GM19351 (cell line): ENCODE results near the gene KIF3A.
A peak's percentile ranks its signal among the peaks of the same experiment; 100 is the strongest.

Experiments
- ATAC-seq: cut with Tn5 transposase; IDR thresholded peaks from one replicate; pipeline ENCODE4 v1.9.1; 2021; ENCODE audit warnings: mild to moderate bottlenecking, moderate library complexity; ENCODE audit not compliant: unreplicated experiment

Gene KIF3A

DNA sequence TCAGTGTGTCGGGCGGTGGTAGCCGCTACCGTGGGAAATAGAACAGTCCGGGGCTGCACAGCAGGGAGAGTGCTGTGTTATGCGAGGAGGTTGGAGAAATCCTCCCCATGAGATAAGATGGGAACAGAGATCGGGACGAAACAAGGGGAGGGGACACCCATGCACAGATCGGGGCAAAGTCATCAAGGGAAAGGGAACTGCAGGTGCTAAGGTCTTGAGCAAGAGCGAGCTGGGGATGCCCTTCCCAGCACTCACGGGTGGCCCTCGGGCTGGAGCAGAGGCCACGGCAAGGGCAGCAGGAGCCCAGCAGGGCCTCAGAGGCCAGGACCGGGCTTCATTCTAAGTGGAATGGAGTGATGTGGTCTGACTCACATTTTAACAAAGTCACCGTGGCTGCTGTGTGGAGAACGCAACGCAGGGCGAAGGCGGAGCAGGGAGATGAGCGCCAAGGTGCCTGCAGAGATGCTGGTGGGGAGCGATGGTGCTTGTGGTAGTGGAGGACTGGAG is 71.7 kb downstream of the KIF3A start:
- ATAC-seq: no peak

- ATAC-seq: no peak
These were observed 72.6 kb downstream of the KIF3A start for GRCh38 chr5:132664696-132665209.

DNA sequence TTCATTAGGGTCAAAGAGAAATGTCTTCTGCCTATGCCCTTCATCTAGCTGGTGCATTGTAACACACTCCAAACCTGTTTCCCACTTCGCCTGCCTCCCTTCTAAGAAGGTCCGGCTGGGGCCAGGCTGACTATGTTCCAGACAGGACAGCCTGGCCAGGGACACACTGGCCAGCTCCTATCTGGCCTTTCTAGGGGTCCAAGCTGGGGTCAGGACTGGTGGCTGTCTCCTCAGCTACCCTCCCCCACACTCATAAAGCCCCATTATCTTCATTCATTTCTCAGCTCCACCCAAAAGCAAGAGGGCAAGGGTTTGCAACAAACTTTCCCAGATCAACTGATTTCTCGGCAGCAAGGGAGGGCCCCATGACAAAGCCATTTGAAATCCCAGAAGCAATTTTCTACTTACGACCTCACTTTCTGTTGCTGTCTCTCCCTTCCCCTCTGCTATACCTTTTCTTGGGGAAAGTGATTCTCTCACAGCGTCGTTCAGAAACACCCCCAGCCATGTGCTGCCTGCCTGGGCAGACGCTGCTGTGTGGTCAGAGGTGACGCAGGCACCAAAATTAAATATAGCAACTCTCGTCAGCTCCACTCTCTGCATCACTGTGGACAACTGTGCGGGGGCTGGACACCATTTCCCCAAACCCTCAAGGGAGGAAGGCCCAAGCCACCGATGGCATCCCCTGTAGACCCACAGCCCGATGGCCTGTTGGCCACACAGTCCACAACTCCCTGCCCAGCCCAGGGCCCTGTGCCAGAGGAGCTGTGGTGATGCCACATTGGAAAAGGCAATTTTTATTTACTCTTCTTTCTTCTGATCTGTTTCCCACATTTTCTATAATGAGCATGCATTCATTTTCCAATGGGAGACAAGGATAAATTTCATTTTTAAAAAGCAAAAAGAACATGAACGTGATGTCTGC is 73.3 kb downstream of the KIF3A start:
- ATAC-seq: peak; percentile 60

- ATAC-seq: peak; percentile 57
These were observed 74.2 kb downstream of the KIF3A start for GRCh38 chr5:132662925-132663770.

- ATAC-seq: no peak
These were observed 75.3 kb downstream of the KIF3A start for GRCh38 chr5:132662004-132662401.

DNA sequence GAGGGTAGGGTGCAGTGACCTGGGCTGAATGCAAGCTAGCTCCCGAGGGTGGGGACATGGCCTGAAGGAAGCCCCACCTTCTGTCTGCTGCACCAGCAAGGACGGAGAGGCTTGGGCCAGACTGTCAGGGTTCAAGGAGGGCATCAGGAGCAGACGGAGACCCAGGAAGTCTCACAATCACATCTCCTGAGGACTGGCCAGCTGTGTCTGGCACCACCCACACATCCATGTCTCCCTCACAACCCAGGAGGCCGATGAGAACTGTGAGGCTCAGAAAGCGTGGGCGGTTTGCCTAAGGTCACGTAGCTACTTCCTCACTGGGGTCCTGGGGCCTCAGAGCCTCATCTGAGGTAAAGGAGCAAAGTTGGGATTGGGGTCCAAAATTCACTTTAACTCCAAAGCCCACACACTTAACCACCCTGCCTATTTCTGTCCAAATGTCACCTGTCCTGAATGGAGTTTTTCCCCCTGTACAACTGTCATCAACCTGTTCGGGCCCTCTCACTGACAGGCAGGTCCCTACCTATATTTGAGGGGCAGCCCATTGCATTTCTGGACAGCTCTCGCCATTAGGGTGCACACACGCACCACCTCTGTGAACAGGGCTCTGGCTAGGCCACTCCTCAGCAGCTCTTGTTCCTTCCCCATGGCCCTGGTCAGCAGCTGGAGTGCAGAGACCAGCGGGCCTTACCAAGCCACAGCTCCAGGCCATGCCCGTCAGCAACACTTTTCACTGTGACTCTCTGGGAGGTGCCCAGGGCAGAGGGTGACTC is 75.9 kb downstream of the KIF3A start:
- peak; percentile 19 for ATAC-seq

DNA sequence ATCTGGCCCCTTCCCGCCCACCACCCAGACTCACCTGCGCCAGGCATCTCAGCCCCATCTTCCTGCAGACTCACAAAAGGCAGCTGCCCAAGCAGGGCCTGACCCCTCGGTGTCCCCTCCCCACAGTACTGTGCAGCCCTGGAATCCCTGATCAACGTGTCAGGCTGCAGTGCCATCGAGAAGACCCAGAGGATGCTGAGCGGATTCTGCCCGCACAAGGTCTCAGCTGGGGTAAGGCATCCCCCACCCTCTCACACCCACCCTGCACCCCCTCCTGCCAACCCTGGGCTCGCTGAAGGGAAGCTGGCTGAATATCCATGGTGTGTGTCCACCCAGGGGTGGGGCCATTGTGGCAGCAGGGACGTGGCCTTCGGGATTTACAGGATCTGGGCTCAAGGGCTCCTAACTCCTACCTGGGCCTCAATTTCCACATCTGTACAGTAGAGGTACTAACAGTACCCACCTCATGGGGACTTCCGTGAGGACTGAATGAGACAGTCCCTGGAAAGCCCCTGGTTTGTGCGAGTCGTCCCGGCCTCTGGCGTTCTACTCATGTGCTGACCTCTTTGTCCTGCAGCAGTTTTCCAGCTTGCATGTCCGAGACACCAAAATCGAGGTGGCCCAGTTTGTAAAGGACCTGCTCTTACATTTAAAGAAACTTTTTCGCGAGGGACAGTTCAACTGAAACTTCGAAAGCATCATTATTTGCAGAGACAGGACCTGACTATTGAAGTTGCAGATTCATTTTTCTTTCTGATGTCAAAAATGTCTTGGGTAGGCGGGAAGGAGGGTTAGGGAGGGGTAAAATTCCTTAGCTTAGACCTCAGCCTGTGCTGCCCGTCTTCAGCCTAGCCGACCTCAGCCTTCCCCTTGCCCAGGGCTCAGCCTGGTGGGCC is 77.5 kb downstream of the KIF3A start:
- ATAC-seq: no peak

GRCh38 chr5:132658381-132659302 is 78.7 kb downstream of the KIF3A start:
- no peak for ATAC-seq

DNA sequence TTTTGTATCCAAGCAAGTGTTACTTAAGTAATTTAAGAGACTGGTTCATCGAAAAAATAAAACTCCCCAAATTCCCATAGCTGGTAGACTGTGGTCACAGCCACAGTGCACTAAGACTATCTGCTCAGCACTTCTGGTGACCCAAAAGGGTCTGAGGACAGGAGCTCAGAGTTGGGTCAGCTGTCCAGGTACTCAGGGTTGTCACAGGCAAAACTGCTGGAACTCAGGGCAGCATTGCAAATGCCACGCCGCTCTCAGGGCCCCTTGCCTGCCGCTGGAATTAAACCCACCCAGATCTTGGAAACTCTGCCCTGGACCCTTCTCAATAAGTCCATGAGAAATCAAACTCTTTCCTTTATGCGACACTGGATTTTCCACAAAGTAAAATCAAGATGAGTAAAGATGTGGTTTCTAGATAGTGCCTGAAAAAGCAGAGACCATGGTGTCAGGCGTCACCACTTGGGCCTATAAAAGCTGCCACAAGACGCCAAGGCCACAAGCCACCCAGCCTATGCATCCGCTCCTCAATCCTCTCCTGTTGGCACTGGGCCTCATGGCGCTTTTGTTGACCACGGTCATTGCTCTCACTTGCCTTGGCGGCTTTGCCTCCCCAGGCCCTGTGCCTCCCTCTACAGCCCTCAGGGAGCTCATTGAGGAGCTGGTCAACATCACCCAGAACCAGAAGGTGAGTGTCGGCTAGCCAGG is 79.5 kb downstream of the KIF3A start, which contains the start of gene IL13:
TSS of gene IL13 (plus strand) at position 498 of the 705 bp plus-strand sequence. CDS start at position 512, 14 bp downstream.
- ATAC-seq: no peak

DNA sequence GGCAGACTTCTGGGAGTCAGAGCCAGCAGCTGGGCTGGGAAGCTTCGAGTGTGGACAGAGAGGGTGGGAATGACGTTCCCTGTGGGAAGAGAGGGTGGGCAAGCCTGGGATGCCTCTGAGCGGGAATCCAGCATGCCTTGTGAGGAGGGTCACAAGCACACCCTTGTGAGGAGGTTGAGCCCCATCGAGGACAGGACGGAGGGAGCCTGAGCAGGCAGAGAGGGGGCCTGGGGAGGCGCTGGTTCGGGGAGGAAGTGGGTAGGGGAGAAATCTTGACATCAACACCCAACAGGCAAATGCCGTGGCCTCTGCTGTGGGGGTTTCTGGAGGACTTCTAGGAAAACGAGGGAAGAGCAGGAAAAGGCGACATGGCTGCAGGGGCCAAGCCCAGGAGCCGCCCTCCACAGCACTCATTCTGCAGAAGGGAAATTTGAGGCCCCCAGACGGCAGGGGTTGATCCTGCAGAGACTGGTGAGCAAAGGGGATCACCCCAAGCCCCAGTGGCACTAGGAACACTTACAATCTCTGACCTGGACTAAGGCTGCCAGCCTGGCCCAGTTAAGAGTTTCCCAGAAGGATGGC is 80.5 kb downstream of the KIF3A start:
- no peak for ATAC-seq

- ATAC-seq: no peak
These were observed 81.2 kb downstream of the KIF3A start for GRCh38 chr5:132655821-132656773.

GRCh38 chr5:132653716-132654115 is 83.6 kb downstream of the KIF3A start:
- ATAC-seq: no peak

GRCh38 chr5:132651838-132652469 is 85.4 kb downstream of the KIF3A start:
- no peak for ATAC-seq

DNA sequence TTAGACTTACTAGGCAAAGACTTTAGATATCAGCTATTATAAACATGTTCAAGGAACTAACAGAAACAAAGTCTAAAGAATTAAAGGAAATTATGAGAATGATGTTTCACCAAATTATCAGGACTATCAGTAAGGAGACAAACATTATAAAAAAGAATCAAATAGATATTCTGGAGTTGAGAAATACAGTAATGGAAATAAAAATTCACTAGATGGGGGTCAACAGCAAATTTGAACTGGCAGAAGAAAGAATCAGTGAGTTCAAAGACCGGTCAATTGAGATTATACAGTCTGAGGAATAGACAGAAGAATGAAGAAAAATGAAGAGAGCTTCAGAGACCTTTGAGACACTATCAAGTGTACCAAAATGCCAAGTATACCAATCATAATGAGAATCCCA is 89.0 kb downstream of the KIF3A start:
- ATAC-seq: no peak

DNA sequence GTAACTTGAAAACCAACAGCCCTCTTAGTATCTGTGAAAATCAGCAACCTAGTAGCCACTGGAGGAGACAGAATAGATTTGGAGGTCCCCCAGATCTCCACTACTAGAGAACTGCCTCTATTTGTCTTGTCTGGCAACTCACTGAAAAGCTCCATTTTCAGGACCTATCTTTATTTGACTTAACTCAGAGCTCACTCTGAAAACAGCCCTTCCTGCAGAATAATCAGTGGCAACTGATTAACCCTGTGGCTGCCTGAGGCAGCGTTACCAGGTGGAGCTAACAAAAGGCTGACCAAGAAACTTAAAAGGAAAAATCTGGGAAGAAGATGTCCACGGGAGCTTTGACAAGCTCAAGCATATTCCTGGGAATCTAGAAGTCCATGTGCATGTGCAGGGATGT is 89.9 kb downstream of the KIF3A start:
- no peak for ATAC-seq
